Activated gamma-delta T cell (primary cell): Measurements from ENCODE around the gene STAT5B.
"Not testable (repeated sequence)": the region's sequence is repeated elsewhere in the genome, so short reads cannot be mapped to it uniquely, and the experiment has no call there.

Source experiments
- DNase-seq: peaks from one replicate; lab custom pipeline; 2025; lab: John Stamatoyannopoulos, UW

The STAT5B gene

GRCh38 chr17:42193969-42194899, 82.0 kb downstream of the STAT5B start, which contains the start of gene GHDC:
TSS of gene GHDC (minus strand) at chr17:42194494. CDS start at chr17:42193581, 913 bp downstream.
- no peak for DNase-seq

- DNase-seq = no peak
Measured at GRCh38 chr17:42193216-42193968, 82.8 kb downstream of the STAT5B start.

- DNase-seq = no peak
Measured at GRCh38 chr17:42192189-42193126, 83.7 kb downstream of the STAT5B start.

- no peak for DNase-seq
Measured at GRCh38 chr17:42191275-42191608, 84.9 kb downstream of the STAT5B start.

- no peak for DNase-seq
Measured at GRCh38 chr17:42190491-42191274, 85.5 kb downstream of the STAT5B start.

GRCh38 chr17:42189651-42189965, 86.6 kb downstream of the STAT5B start:
- DNase-seq = no peak

- no peak for DNase-seq
Measured at GRCh38 chr17:42188749-42189650, 87.2 kb downstream of the STAT5B start.

- DNase-seq = no peak
Measured at GRCh38 chr17:42187833-42188232, 88.4 kb downstream of the STAT5B start.

GRCh38 chr17:42186191-42186590, 90.0 kb downstream of the STAT5B start:
- DNase-seq = not testable (repeated sequence)

- no peak for DNase-seq
Measured at GRCh38 chr17:42185621-42185930, 90.6 kb downstream of the STAT5B start.

GRCh38 chr17:42184713-42185620, 91.2 kb downstream of the STAT5B start, which contains the start of gene HCRT:
TSS of gene HCRT (minus strand) at chr17:42185452. CDS start at chr17:42185365, 87 bp downstream.
- DNase-seq = no peak

GRCh38 chr17:42183741-42184711, 92.2 kb downstream of the STAT5B start:
- DNase-seq = peak; percentile 67

- no peak for DNase-seq
Measured at GRCh38 chr17:42182927-42183734, 93.1 kb downstream of the STAT5B start.

GRCh38 chr17:42181851-42182207, 94.4 kb downstream of the STAT5B start:
- DNase-seq = no peak

- peak; percentile 69 for DNase-seq
Measured at GRCh38 chr17:42180922-42181850, 95.0 kb downstream of the STAT5B start, which contains the start of gene KCNH4. TSS of gene KCNH4 (minus strand) at chr17:42181142. CDS start at chr17:42180945, 197 bp downstream.

- no peak for DNase-seq
Measured at GRCh38 chr17:42180411-42180921, 95.7 kb downstream of the STAT5B start.
